Stimulated activated naive B cell treated with anti-CD40 and anti-IgM and Interleukin-4, amounts not matched to agents 10 μg/mL and 1 μg/mL and 100 μg/mL, for 72 hours (primary cell): ENCODE measurements around the gene ITIH5.

Experiments used
- ATAC-seq, 2 donors: fragments of 150-1000 bp; cut with Tn5 transposase; replicated peaks; 2 replicates each; pipeline ENCODE4 v1.10.0; 2021; ENCODE audit warnings: moderate library complexity in 1 of 2
- DNase-seq: peaks from one replicate; pipeline ENCODE4 v3.0.0; 2021
- H3K27ac Mint-ChIP-seq: one replicate; pipeline ENCODE4 v1.8.0; 2022; ENCODE audit warnings: mild to moderate bottlenecking, mixed read lengths
- H3K27me3 Mint-ChIP-seq, 2 donors: one replicate each; pipeline ENCODE4 v1.8.0; 2022; ENCODE audit warnings: mixed read lengths in 2 of 2
- H3K36me3 Mint-ChIP-seq, 2 donors: one replicate each; pipeline ENCODE4 v1.8.0; 2022; ENCODE audit warnings: mixed read lengths in 2 of 2, mild to moderate bottlenecking in 1 of 2
- H3K4me1 Mint-ChIP-seq, 2 donors: one replicate each; pipeline ENCODE4 v1.8.0; 2022; ENCODE audit warnings: mixed read lengths in 2 of 2, mild to moderate bottlenecking in 1 of 2
- H3K4me3 Mint-ChIP-seq, 2 donors: one replicate each; pipeline ENCODE4 v1.8.0; 2022; ENCODE audit warnings: mild to moderate bottlenecking in 2 of 2, mixed read lengths in 2 of 2, moderate library complexity in 1 of 2
- H3K9me3 Mint-ChIP-seq, 2 donors: one replicate each; pipeline ENCODE4 v1.8.0; 2022; ENCODE audit warnings: mixed read lengths in 2 of 2, mild to moderate bottlenecking in 1 of 2

The ITIH5 gene

DNA sequence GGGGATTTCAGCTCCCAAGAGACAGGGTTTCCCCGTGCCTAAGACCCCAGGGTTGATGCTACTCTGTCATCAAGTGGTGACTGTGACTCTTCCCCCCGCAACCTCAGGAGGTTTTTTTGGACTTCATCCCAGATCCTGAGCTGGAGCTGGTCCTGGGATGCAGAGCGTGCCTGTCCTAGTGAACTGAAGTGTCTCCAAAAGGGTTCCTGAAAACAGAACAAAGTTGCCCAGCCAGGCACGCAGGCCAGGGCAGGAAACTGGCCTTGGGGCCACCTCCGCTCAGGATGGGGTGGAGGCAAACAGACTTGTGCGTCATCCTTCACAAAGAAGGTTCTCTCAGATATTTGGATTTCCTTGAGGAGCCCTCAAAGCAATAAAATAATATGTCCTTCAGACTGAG is 118.9 kb downstream of the ITIH5 start:
- H3K4me1 Mint-ChIP-seq = no peaks in the 10 kb centered on the region
- no peaks in the 10 kb centered on the region for H3K36me3 Mint-ChIP-seq
- ATAC-seq (no peak), DNase-seq (no peak)
- H3K9me3 Mint-ChIP-seq = no peaks in the 10 kb centered on the region
- H3K27me3 Mint-ChIP-seq = peaks cover 4% of the 10 kb centered on the region in 2 donors
- H3K4me3 Mint-ChIP-seq = no peak overlapping the region
- H3K27ac Mint-ChIP-seq = no peak overlapping the region

DNA sequence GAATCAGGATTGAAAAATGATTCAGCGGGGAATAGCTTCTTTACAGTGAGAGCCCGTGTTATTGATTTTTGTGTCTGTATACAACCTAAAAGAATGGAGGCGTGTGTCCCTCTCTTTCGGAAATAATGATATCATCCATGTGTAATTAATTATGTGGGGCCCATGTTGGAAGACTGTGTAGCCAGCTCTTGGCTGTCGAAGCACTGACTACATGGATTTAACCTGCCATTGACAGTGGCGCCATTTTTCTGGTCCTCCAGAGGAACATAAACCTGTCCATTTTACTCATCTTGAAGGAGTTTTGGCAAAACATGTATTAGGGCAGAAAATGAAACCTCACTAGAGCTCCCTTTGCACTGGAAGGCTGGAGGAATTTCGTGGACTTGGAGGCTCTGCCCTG is 119.6 kb downstream of the ITIH5 start:
- peaks cover 4% of the 10 kb centered on the region in 2 donors for H3K27me3 Mint-ChIP-seq
- H3K4me1 Mint-ChIP-seq = no peaks in the 10 kb centered on the region
- DNase-seq = no peak
- no peak for ATAC-seq
- no peak overlapping the region for H3K4me3 Mint-ChIP-seq
- H3K27ac Mint-ChIP-seq = no peak overlapping the region
- H3K9me3 Mint-ChIP-seq = no peaks in the 10 kb centered on the region
- no peaks in the 10 kb centered on the region for H3K36me3 Mint-ChIP-seq

DNA sequence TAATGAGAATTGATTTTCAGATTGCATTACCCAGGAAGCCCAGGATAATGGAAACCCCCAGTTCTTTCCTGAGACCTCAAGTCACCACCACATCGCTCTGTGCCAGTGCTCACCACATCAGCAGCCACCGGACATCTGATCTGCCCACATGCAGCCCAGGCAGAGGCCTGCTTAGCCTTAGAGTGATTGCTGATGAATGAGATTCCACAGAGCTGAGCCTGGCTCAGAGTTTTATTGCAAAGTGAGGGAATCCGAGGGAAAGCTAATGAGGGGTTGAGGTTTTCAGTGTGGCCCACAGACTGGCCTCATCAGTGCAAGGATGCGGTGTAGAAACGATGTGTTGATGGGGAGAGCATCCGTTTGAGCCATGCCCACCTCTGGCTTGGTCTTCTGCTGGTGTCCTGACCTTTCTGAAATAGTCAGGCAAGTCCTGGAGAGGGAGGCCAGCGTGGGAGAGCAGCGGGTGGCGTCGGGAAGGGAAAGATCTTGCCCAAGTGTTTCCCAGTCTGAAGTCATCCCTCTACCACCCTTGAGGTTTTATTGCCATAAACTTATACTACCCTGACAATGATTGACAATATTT is 120.3 kb downstream of the ITIH5 start:
- DNase-seq (no peak), ATAC-seq (no peak)
- Mint-ChIP-seq H3K4me1 (no peaks in the 10 kb centered on the region), H3K9me3 (no peaks in the 10 kb centered on the region), H3K27me3 (peaks cover 4% of the 10 kb centered on the region in 2 donors), H3K4me3 (no peak overlapping the region), H3K27ac (no peak overlapping the region), H3K36me3 (no peaks in the 10 kb centered on the region)

DNA sequence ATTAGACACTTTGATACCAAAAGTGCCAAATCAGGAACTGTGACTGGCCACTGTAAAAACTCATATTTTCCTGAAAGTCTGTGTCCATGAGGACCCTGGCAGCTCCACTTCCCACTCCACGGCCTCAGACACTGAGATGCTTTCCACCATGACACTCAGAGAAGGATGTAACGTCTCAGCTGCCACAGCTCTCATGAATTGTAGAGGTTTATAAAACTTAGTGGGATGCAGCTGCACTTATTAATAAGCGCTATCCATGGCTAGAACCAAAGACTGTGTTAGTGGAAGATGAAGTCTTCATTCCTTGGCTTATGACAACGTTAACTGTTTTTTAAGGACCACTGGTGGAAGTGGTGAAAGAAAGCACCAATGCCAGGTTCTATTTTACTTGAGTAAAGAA is 121.0 kb downstream of the ITIH5 start:
- H3K4me3 Mint-ChIP-seq = no peak overlapping the region
- H3K27ac Mint-ChIP-seq = no peak overlapping the region
- no peaks in the 10 kb centered on the region for H3K9me3 Mint-ChIP-seq
- no peak for DNase-seq
- no peaks in the 10 kb centered on the region for H3K36me3 Mint-ChIP-seq
- peaks cover 4% of the 10 kb centered on the region in 2 donors for H3K27me3 Mint-ChIP-seq
- no peak for ATAC-seq
- no peaks in the 10 kb centered on the region for H3K4me1 Mint-ChIP-seq

DNA sequence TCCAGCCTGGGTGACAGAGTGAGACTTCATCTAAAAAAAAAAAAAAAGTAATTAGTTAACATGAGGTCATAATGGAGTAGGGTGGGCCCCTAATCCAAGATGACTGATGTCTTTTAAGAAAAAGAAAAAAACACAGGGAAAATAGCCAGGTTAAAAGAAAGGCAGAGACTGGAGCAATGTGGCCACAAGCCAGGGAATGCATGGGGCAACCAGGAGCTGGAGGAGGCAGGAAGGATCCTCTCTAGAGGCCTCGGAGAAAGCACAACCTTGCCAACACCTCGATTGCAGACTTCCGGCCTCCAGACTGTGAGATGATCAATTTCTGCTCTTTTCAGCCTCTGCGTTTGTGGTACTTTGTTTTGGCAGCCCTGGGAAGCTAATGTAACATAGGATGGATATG is 121.5 kb downstream of the ITIH5 start:
- Mint-ChIP-seq H3K9me3 (no peaks in the 10 kb centered on the region), H3K4me1 (no peaks in the 10 kb centered on the region), H3K4me3 (no peak overlapping the region), H3K36me3 (no peaks in the 10 kb centered on the region), H3K27ac (no peak overlapping the region), H3K27me3 (peaks cover 4% of the 10 kb centered on the region in 2 donors)
- DNase-seq = no peak
- ATAC-seq = no peak

DNA sequence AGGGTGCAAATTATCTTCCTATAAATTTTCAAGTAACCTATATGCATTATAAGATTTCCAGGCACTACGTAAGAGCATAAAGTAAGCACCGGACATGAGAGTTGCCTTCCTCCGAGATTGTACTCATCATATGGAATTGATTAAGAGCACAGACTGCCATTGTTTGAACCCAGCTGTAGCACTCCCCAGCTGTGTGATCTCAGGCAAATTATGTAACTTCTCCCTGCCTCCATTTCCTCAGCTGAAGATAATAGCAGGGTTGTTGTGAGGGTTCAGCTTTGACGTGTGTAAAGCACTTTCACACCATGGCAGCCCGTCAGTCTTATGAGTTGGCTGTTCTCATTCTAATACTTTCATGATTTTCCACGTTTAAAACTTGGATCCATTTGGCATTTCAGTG is 122.6 kb downstream of the ITIH5 start:
- Mint-ChIP-seq H3K36me3 (no peaks in the 10 kb centered on the region), H3K4me1 (peaks cover 3 to 5% of the 10 kb centered on the region in 2 donors), H3K9me3 (peaks cover 0 to 2% of the 10 kb centered on the region in 2 donors), H3K27ac (no peak overlapping the region), H3K4me3 (no peak overlapping the region), H3K27me3 (peaks cover 0 to 4% of the 10 kb centered on the region in 2 donors)
- ATAC-seq (no peak), DNase-seq (no peak)

DNA sequence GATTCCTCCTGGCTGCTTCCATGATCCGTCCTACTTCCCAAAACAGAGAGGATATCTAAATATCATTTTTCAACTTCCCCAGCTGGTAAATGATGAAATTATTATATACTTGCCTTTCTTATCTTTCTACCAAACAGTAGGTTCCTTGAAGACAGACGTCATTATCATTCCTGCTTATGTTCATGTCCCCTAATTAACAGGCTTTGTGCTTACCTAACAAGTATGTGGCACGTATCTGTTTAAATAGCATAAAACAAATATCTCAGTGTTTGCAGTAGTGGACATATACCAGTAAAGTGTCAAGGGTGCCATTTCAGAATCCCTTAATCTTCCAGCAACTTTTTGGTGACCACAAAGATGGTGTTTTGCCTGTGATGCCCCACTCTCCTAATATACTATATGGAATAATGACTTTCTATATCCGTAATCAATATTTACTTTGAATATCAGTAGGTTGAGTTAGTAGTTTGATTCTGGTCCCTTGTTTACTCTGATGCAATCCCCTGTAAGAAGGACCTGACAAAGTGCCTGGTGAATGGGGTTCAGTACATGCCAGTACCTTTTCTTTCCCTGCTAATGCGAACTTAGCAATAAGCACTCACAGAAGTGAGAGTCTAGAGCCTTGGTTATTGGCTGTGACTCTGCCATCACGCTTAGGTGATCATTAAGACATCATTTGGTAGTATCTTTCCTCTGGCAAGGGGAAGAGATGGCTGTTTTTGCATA is 124.4 kb downstream of the ITIH5 start:
- Mint-ChIP-seq H3K27ac (no peak overlapping the region), H3K36me3 (no peaks in the 10 kb centered on the region), H3K9me3 (peaks cover 3 to 6% of the 10 kb centered on the region in 2 donors), H3K4me1 (peaks cover 7 to 10% of the 10 kb centered on the region in 2 donors), H3K4me3 (no peak overlapping the region), H3K27me3 (no peaks in the 10 kb centered on the region)
- ATAC-seq = no peak
- DNase-seq = no peak

DNA sequence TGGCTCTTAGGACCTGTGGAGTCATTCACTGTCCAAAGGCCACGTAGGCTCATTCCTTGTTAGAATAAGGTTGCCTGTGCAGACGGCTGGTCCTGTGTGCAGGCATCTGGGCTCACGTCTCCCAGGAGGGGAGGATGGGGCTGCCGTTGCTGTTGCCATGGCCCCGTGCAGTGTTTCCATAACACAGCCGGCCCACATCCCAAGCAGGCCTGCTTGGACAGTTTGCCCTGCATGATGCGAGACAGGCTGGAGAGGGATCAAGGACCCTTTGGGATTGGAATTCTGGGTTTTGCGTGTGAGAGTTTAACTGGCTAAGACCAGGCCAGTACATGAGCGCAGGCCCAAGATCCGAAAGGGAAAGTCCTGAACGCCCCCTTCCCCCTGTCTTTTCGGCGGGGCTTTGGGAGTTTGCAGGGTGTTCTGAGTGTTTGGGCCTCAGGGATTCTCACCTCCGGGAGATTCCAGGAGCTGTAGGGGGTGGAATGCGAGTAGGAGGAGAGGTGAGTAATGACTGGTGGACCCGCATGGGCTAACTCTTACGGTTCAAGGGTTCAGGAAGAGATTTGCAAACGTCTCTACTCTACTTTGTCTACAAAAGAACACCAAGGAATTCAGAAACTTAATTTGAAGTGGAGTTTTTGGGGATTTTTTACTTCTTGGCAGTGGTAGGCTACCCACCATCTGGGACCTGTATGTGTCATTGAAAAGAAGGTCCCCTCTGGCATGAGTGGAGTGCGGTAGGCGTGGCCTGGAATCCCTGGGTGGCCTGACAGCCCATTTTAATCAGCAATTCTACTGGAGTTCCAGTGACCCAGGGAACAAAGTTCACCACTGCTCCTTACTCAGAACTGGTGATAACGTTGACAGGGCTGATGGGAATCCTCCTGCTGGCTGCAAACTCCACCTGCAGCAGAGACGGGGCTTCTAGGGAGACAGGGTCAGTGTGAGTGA is 125.4 kb downstream of the ITIH5 start:
- H3K4me3 Mint-ChIP-seq = no peak overlapping the region

DNA sequence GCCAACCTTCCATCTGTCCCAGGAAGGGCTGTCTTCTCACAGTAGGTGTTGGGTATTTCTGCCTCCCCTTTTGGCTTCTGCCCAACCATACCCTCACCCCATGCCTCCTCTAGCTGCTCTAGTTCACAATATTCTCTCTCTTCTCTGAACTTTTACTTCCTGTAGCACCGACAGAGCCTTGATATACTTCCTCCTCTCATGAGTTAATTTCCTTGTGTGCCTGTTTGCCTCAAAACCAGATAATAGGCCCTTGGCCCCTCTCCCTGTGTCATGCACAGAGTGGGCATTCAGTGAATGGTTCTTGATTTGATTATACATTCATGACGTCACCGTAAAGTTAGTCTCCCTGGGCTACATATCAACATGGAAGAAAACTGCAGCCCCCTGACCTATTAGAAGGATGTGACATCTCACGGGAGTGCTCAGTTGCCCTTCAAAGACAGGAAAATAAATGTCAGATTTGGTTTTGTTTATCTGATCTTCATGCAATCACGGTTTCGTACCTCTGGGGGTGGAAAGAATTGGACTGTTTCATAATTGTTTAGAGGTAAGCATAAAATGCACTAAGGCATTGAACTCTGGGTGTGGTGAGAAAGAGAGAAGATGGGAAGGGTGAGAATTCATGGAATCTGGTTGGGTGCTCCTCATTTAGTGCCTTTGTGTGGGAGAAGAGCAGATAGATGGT is 127.7 kb downstream of the ITIH5 start:
- Mint-ChIP-seq H3K4me3 (no peak overlapping the region), H3K4me1 (peaks cover 7 to 10% of the 10 kb centered on the region in 2 donors), H3K36me3 (no peaks in the 10 kb centered on the region), H3K27ac (no peak overlapping the region), H3K27me3 (no peaks in the 10 kb centered on the region), H3K9me3 (peaks cover 3 to 6% of the 10 kb centered on the region in 2 donors)
- ATAC-seq (peak in 1 of 2 donors; percentile 58), DNase-seq (no peak)

More for the DNA sequence above, 125.4 kb downstream of the ITIH5 start:
- peaks cover 3 to 6% of the 10 kb centered on the region in 2 donors for H3K9me3 Mint-ChIP-seq
- peaks cover 7 to 10% of the 10 kb centered on the region in 2 donors for H3K4me1 Mint-ChIP-seq
- DNase-seq = no peak
- ATAC-seq = no peak
- no peaks in the 10 kb centered on the region for H3K36me3 Mint-ChIP-seq
- no peaks in the 10 kb centered on the region for H3K27me3 Mint-ChIP-seq
- no peak overlapping the region for H3K27ac Mint-ChIP-seq

DNA sequence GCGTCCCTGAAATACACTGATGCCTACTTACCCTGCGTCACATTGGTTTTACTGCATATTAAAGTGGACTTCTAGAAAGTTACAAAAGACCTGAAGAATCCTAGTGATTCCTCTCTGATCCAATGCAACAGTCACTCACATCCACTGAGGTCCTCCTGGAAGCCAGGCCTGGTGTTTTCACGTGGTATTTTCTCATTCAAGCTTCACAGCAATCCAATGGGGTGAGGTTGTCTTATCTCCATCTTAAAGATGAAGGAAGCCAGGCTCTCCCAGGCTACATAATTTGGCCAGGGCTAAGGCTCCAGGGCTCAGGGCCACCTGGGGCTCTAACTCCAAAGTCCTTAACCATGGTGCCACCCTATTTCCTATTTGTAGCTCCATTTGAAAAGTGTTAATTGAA is 129.6 kb downstream of the ITIH5 start:
- Mint-ChIP-seq H3K36me3 (no peaks in the 10 kb centered on the region), H3K9me3 (peaks cover 3 to 6% of the 10 kb centered on the region in 2 donors), H3K4me3 (no peak overlapping the region), H3K27me3 (peaks cover 0 to 11% of the 10 kb centered on the region in 2 donors), H3K4me1 (peaks cover 7 to 10% of the 10 kb centered on the region in 2 donors), H3K27ac (no peak overlapping the region)
- DNase-seq = no peak
- no peak for ATAC-seq

DNA sequence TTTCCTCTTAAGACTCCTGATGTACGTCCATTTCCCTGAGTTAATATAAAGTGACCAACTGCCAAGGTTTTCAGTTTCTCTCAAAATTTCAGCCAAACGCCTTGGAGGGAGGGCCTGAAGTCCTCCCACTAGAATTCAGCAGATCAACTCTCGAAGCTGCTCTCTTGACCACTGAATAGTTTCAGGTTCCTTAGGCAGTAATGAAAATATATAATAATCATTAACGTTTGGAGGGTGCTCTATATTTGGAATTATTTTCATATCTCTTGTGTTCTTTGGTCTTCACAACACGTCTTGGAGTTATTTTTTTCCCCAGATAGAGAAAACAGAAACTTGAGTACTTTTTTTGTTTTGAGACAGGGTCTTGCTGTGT is 132.3 kb downstream of the ITIH5 start:
- Mint-ChIP-seq H3K27me3 (peaks cover 8 to 21% of the 10 kb centered on the region in 2 donors), H3K27ac (no peak overlapping the region), H3K36me3 (no peaks in the 10 kb centered on the region), H3K4me3 (no peak overlapping the region), H3K4me1 (peaks cover 7% of the 10 kb centered on the region in 2 donors), H3K9me3 (peaks cover 3 to 6% of the 10 kb centered on the region in 2 donors)
- ATAC-seq (no peak), DNase-seq (no peak)

DNA sequence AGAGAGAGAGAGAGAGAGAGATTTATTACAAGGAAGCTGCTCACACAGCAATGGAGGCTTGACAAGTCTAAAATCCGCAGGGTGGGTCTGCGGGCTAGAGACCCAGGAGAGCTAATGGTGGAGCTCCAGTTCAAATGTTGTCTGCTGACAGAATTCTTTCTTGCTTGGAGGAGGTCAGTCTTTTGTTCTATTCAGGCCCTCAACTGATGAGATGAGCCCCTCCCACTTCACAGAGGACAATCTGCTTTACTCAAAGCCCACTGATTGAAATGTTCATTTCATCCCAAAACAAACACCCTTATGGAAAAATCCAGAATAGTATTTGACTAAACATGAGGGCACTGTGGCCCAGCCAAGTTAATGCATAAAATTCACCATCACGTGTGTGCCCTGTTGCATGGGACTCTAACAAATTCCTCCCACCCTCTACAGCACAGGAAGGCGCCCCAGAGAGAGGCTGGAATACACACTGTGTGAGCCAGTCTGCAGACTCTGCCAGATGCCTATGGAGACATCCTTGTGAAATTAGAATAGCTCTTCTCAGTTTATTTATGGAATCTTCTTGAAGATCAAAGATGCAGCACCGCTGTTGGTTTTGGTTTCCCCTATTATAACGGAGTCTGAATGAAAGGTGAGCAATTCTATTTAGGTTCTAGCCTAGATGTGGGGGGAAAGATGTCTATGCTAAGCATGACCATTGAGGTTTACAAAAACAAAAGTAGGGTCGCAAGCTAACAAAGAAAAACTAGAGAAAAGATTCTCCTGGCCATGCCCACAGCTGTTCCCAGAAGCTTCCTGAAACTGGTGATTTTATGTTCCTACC is 132.9 kb downstream of the ITIH5 start:
- Mint-ChIP-seq H3K36me3 (no peaks in the 10 kb centered on the region), H3K4me1 (peaks cover under 1 to 1% of the 10 kb centered on the region in 2 donors), H3K4me3 (no peak overlapping the region), H3K27ac (no peak overlapping the region), H3K27me3 (peaks cover 8 to 21% of the 10 kb centered on the region in 2 donors), H3K9me3 (peaks cover under 1 to 2% of the 10 kb centered on the region in 2 donors)
- DNase-seq = no peak
- no peak for ATAC-seq

DNA sequence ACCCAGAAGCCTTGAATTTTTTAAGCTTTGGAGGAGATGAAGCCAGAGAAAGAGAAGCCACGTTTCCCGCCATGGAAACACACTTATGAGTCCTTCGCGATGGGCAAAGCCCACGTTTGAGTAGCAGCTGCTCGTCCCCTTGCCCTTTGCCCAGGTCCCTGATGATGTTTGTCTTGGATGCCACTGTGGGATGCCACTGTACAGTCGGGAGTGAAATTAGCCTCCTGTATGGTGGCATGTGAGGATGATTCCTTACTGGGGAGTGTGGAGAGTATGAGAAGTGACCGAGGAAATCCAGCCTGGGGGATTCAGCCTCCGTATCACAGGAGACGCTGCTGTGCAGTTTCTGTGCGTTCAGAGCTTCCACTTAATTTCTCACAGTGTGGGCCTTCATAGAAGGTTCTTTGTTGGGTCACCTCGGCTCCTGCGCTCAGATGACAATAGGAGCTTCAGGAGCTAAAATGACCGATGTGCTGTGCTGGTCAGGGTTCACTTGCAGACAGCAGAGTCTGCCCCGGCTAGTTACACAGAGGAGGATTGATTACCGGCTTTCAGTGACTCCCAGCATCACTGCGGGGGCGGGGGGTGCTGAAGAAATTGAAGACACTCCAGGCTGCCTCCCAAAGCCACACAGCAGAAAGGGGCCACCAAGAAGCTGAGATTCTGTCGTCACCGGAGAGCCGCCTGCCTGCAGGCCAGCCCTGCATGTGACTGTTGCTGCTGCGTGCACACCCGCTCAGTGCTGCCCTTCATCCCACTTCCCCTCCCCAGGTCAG is 133.9 kb downstream of the ITIH5 start:
- no peak overlapping the region for H3K4me3 Mint-ChIP-seq
- H3K36me3 Mint-ChIP-seq = no peaks in the 10 kb centered on the region
- H3K27ac Mint-ChIP-seq = no peak overlapping the region
- ATAC-seq (no peak), DNase-seq (no peak)
- H3K27me3 Mint-ChIP-seq = peaks cover 8 to 21% of the 10 kb centered on the region in 2 donors
- H3K9me3 Mint-ChIP-seq = no peaks in the 10 kb centered on the region
- H3K4me1 Mint-ChIP-seq = no peaks in the 10 kb centered on the region
